ENCODE data around the gene PIM1. TPM values are rescaled to one million over a fixed set of nuclear protein-coding genes. Genes with fewer than 3 reads are reported as not detected.
A peak's percentile ranks its signal among the peaks of the same experiment; 100 is the strongest.

Gene PIM1
- total and polyA plus RNA-seq, 9 of the 15 experiments (the other 6 are each of a cell fraction or from before 2014, with no cell fraction given) = 19.0 to 789 (median 212) TPM

- TF ChIP-seq ZNF518B (CRISPR knock-in tag; IDR thresholded peaks at IDR 0.05) = 0 out of 2 replicates have a peak, but pooled peaks have one; percentile 42
- TF ChIP-seq THRB (CRISPR knock-in tag; conservative IDR thresholded peaks at IDR 0.05) = no peak
- no peak for TF ChIP-seq MED1 (CRISPR knock-in tag; IDR thresholded peaks at IDR 0.05; ENCODE audit: borderline replicate concordance)
- TF ChIP-seq THRAP3 (IDR thresholded peaks at IDR 0.05; ENCODE audit: borderline replicate concordance) = 0 out of 2 replicates have a peak, but pooled peaks have one; percentile 19
- no peak for TF ChIP-seq YY1 (IDR thresholded peaks at IDR 0.05; ENCODE audit: borderline replicate concordance in 1 of 3, control insufficient read depth in 1 of 3, extremely low read depth in 1 of 3, insufficient read depth in 3 of 3, insufficient read length in 1 of 3, insufficient replicate concordance in 2 of 3, low read depth in 1 of 3, low read length in 2 of 3)
- TF ChIP-seq MAFK (IDR thresholded peaks at IDR 0.05; ENCODE audit: low read length) = no peak
- no peak for TF ChIP-seq ZNF445 (CRISPR knock-in tag; IDR thresholded peaks at IDR 0.05; ENCODE audit: low read depth)
- TF ChIP-seq PHF8 (IDR thresholded peaks at IDR 0.05; ENCODE audit: borderline replicate concordance, low read length) = 0 out of 2 replicates have a peak, but pooled peaks have one; percentile 2
- TF ChIP-seq ATF4 (CRISPR knock-in tag; IDR thresholded peaks at IDR 0.05) = no peak
- peak; percentile 72 to 92 for TF ChIP-seq MLLT1 (IDR thresholded peaks at IDR 0.05)
- no peak for TF ChIP-seq ZNF277 (CRISPR knock-in tag; IDR thresholded peaks at IDR 0.05; ENCODE audit: borderline replicate concordance)
Measured at GRCh38 chr6:37172912-37173492, 3.0 kb downstream of the PIM1 start (continued).
